ENCODE data around the gene PTPRG.

GRCh38 chr3:61858054-61858453, 296.7 kb downstream of the PTPRG start:
- TF ChIP-seq CTCF (IDR thresholded peaks at IDR 0.05) (peak; percentile 25 to 65 (median 52)), POLR2A (IDR thresholded peaks at IDR 0.05) (no peak)

Data from adrenal gland (tissue), 5 donors.